Erythroblast (primary cell): ENCODE data around the gene FAM98A.

ENCODE experiments used
- GATA1 ChIP-seq: IDR thresholded peaks from 2 replicates; pipeline ENCODE4 v1.6.1; 2011; ENCODE audit warnings: low read depth, mild to moderate bottlenecking, control low read depth, low read length, moderate library complexity
- POLR2A ChIP-seq: IDR thresholded peaks from 2 replicates; pipeline ENCODE4 v1.6.1; 2011; ENCODE audit warnings: mild to moderate bottlenecking, low read length

GRCh38 chr2:33606100-33606499 is 7.0 kb upstream of the FAM98A start:
- TF ChIP-seq POLR2A, result no peak
- no peak for TF ChIP-seq GATA1
